Body of pancreas (tissue), 4 donors: ENCODE results near the gene RAPGEF3. TPM values are rescaled to one million over a fixed set of nuclear protein-coding genes. Genes with fewer than 3 reads are reported as not detected.

Experiments used
- ATAC-seq: fragments of 150-250 bp; one replicate; pipeline ENCODE4 v1.9.1; 2016
- DNase-seq, 4 donors: peaks; one replicate each; pipeline ENCODE4 v3.0.0-alpha.2; 2019
- H3K27ac ChIP-seq, 4 donors: fragments of 200-600 bp; sonication (generic); 1 replicate in 3 of 4; 2 replicates in 1 of 4; pipeline versions ENCODE4 v1.5.1 to v1.6.1; 2016 to 2019; ENCODE audit warnings: mild to moderate bottlenecking in 1 of 4, mixed read lengths in 1 of 4, moderate library complexity in 1 of 4
- H3K27me3 ChIP-seq, 2 donors: fragments of 200-600 bp; sonication (generic); one replicate each; pipeline ENCODE4 v1.6.0; 2016; ENCODE audit warnings: mild to moderate bottlenecking in 1 of 2
- H3K36me3 ChIP-seq, 2 donors: fragments of 200-600 bp; sonication (generic); replicated peaks in 1 of 2; 2 replicates each; pipeline ENCODE4 v1.5.1; 2016; ENCODE audit warnings: low read depth in 2 of 2; ENCODE audit not compliant: insufficient read depth in 1 of 2
- H3K4me1 ChIP-seq: fragments of 200-600 bp; sonication (generic); one replicate; pipeline ENCODE4 v1.6.0; 2016
- H3K4me3 ChIP-seq, 2 donors: fragments of 200-600 bp; sonication (generic); 1 replicate in 1 of 2; 2 replicates in 1 of 2; pipeline ENCODE4 v1.5.1; 2016 to 2019
- H3K9me3 ChIP-seq, 3 donors: fragments of 200-600 bp; sonication (generic); 1 replicate in 2 of 3; 2 replicates in 1 of 3; pipeline ENCODE4 v1.5.1; 2016
- POLR2A ChIP-seq, 3 donors: fragments of 450-650 bp; IDR thresholded peaks; one replicate each; pipeline ENCODE4 v1.6.1; 2016; ENCODE audit warnings: antibody characterized with exemption in 3 of 3, mild to moderate bottlenecking in 2 of 3
- WGBS, 2 donors: methylation state at CpG; one replicate each; pipeline ENCODE4 v1.1.5; 2017; 5-methylcytosine and 5-hydroxymethylcytosine counted together
- intact Hi-C: fragments of 100-400 bp; cut with DNase I; formaldehyde crosslinking; loops from one replicate; pipeline ENCODE4 v1.15.1; 2023
- total RNA-seq, 2 donors: library from RNA; depleted of rRNA; stranded (reverse); fragments of >200 nt; gene quantifications; one replicate each; pipeline ENCODE4 v1.1.0, GENCODE V29; 2016
- TF ChIP-seq, protein P1 (sequence below), 7 experiments: fragments of 450-650 bp in 4 of 7; fragments of 200-600 bp in 3 of 7; sonication (generic) in 3 of 7; IDR thresholded peaks; one replicate each; pipeline ENCODE4 v1.5.1; 2016 to 2019; ENCODE audit warnings: antibody characterized with exemption in 7 of 7

RAPGEF3 gene
- total RNA-seq, 2 donors from 2014 or later, result 11.9 to 23.4 TPM

- intact Hi-C loops, result no loop called here
Measured at GRCh38 chr12:47789712-47790489, 31.2 kb upstream of the RAPGEF3 start.

DNA sequence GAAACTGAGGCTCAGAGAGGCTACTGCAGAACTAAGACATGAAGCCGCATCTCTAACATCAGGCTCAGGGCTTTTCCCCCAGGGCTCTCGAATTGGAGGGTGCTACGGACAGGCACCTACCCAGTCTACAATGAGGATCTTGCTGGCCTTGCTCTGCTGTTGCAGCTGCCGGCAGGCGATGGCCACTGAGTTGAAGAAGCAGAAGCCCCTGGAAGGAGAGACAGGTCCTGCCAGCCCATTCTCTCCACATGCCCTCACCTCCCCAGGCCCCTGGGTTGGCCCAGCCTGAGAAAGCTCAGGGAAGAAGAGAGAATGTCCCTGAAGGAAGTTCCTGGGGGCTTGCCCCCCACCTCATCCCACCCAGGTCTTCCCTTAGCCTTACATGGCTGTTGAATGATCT is 30.5 kb upstream of the RAPGEF3 start:
- H3K27ac ChIP-seq, result no peak overlapping the region
- H3K36me3 ChIP-seq, result peaks cover 0 to 28% of the 10 kb centered on the region in 2 donors
- no peaks in the 10 kb centered on the region for H3K9me3 ChIP-seq
- no peaks in the 10 kb centered on the region for H3K4me1 ChIP-seq
- 89 to 100% methylated on average over 2 to 5 of the region's 5 CpGs for WGBS, 2 donors
- ATAC-seq (no peak), DNase-seq (no peak)
- no peak for TF ChIP-seq POLR2A (IDR thresholded peaks at IDR 0.05)
- TF ChIP-seq, protein P1, sequence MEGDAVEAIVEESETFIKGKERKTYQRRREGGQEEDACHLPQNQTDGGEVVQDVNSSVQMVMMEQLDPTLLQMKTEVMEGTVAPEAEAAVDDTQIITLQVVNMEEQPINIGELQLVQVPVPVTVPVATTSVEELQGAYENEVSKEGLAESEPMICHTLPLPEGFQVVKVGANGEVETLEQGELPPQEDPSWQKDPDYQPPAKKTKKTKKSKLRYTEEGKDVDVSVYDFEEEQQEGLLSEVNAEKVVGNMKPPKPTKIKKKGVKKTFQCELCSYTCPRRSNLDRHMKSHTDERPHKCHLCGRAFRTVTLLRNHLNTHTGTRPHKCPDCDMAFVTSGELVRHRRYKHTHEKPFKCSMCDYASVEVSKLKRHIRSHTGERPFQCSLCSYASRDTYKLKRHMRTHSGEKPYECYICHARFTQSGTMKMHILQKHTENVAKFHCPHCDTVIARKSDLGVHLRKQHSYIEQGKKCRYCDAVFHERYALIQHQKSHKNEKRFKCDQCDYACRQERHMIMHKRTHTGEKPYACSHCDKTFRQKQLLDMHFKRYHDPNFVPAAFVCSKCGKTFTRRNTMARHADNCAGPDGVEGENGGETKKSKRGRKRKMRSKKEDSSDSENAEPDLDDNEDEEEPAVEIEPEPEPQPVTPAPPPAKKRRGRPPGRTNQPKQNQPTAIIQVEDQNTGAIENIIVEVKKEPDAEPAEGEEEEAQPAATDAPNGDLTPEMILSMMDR (IDR thresholded peaks at IDR 0.05), result no peak
- no peak overlapping the region for H3K4me3 ChIP-seq
- intact Hi-C loops, result no loop called here
- no peaks in the 10 kb centered on the region for H3K27me3 ChIP-seq

More at GRCh38 chr12:47789712-47790489, 31.2 kb upstream of the RAPGEF3 start:
- Histone ChIP-seq H3K4me1 (no peaks in the 10 kb centered on the region), H3K27me3 (no peaks in the 10 kb centered on the region), H3K36me3 (peaks cover 0 to 28% of the 10 kb centered on the region in 2 donors), H3K9me3 (no peaks in the 10 kb centered on the region), H3K27ac (no peak overlapping the region), H3K4me3 (no peak overlapping the region)
- TF ChIP-seq, protein P1 (IDR thresholded peaks at IDR 0.05), result no peak
- TF ChIP-seq POLR2A (IDR thresholded peaks at IDR 0.05), result no peak
- WGBS, 2 donors, result 91 to 93% methylated on average over 12 to 22 of the region's 22 CpGs
- ATAC-seq (no peak), DNase-seq (no peak)

DNA sequence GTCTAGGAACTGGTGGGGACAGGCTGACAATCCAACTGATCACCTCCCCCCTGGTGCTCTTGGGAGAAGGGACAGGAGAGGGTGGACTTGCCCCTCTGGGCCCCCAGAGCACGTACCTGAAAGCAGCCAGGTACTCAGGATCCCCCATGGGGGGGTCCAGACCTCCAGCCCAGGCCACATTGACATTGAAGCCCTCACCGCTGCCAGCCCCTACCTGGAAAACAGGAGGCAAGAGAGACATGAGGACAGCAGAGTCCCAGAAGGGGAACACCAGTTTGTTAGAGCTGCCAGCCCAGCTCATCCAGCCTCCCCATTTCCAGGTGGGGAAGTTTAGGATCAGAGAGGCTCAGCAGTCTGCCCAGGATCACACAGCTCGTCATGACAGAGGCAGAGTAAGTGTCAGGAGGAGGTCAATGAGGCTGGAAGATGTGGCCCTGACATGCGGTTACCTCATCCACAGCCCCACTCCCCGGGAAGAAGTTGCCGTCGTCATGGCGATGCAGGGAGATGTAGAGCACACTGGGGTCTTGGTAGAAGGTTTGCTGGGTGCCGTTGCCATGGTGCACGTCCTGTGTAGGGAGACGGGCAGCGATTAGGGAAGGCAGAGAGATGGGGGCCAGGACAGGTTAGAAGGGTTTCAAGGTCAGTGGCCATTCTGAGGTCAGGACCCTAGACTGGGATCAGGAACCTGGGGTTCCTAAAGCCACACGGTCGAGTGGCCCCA is 29.1 kb upstream of the RAPGEF3 start:
- H3K27ac ChIP-seq, result no peak overlapping the region
- intact Hi-C loops, result no loop called here

DNA sequence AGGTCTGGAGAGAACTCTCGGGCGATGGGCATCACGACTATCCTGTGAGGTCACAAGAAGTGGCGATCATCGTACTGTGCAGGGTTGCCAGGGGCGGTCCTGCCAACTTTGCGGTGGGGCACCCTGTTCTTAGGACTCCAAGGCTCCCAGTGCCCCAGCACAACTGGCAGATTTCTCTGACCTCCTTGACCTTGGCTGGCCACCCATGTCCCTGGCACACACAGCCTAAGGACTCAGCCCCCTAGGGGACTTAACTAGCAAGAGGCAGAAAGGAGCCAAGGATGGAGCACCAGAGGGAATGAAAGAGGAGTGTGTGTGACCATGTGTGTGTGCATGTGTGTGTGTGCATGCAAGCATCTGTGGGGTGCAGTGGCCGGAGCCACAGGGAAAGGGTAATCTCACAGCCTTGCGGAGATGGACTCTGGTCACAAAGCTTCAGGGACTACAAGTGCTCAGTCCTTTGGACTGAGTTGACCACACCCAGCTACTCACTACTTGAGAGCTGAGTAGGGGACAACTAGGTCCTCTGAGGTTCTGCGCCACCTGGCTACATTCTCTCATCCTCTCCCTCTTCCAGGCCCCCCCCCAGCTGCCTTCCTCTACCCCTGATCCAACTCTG is 28.1 kb upstream of the RAPGEF3 start:
- intact Hi-C loops, result no loop called here
- no peaks in the 10 kb centered on the region for H3K27me3 ChIP-seq
- ATAC-seq (no peak), DNase-seq (no peak)
- no peak overlapping the region for H3K4me3 ChIP-seq
- H3K36me3 ChIP-seq, result peaks cover 0 to 28% of the 10 kb centered on the region in 2 donors
- no peaks in the 10 kb centered on the region for H3K4me1 ChIP-seq
- TF ChIP-seq POLR2A (IDR thresholded peaks at IDR 0.05), result no peak
- TF ChIP-seq, protein P1 (IDR thresholded peaks at IDR 0.05), result no peak
- 65 to 78% methylated on average over 8 to 10 of the region's 10 CpGs for WGBS, 2 donors
- no peak overlapping the region for H3K27ac ChIP-seq
- H3K9me3 ChIP-seq, result no peaks in the 10 kb centered on the region

More for the DNA sequence above, 29.1 kb upstream of the RAPGEF3 start:
- WGBS, 2 donors, result 77 to 83% methylated on average over 14 of the region's 14 CpGs
- no peak for ATAC-seq
- H3K4me1 ChIP-seq, result no peaks in the 10 kb centered on the region
- peaks cover 0 to 28% of the 10 kb centered on the region in 2 donors for H3K36me3 ChIP-seq
- H3K9me3 ChIP-seq, result no peaks in the 10 kb centered on the region
- no peak overlapping the region for H3K4me3 ChIP-seq
- no peak for DNase-seq
- TF ChIP-seq, protein P1 (IDR thresholded peaks at IDR 0.05), result no peak
- no peak for TF ChIP-seq POLR2A (IDR thresholded peaks at IDR 0.05)
- H3K27me3 ChIP-seq, result no peaks in the 10 kb centered on the region
